Epithelial cell of proximal tubule (primary cell): ENCODE measurements around the gene LRP10. TPM values are rescaled to one million over a fixed set of nuclear protein-coding genes. Genes with fewer than 3 reads are reported as not detected.
A peak's percentile ranks its signal among the peaks of the same experiment; 100 is the strongest.
"Not testable (repeated sequence)": the region's sequence is repeated elsewhere in the genome, so short reads cannot be mapped to it uniquely, and the experiment has no call there.

Experiments used
- DNase-seq: peaks from one replicate; pipeline ENCODE4 v3.0.0-alpha.2; 2011; ENCODE audit warnings: low read depth
- H3K4me3 ChIP-seq: 2 replicates; pipeline ENCODE4 v1.5.1; 2011; ENCODE audit warnings: low read depth, mild to moderate bottlenecking, low read length
- total RNA-seq: library from RNA; depleted of rRNA; stranded (reverse); fragments of >200 nt; gene quantifications from 2 replicates; pipeline ENCODE4 v1.2.3, GENCODE V29; 2015
- TF ChIP-seq, protein P1 (sequence below): conservative IDR thresholded peaks from 2 replicates; pipeline ENCODE4 v1.5.1; 2012; ENCODE audit warnings: low read depth, mild to moderate bottlenecking, low read length

Gene LRP10
- total RNA-seq, result 82.5 and 102 TPM in 2 replicates

DNA sequence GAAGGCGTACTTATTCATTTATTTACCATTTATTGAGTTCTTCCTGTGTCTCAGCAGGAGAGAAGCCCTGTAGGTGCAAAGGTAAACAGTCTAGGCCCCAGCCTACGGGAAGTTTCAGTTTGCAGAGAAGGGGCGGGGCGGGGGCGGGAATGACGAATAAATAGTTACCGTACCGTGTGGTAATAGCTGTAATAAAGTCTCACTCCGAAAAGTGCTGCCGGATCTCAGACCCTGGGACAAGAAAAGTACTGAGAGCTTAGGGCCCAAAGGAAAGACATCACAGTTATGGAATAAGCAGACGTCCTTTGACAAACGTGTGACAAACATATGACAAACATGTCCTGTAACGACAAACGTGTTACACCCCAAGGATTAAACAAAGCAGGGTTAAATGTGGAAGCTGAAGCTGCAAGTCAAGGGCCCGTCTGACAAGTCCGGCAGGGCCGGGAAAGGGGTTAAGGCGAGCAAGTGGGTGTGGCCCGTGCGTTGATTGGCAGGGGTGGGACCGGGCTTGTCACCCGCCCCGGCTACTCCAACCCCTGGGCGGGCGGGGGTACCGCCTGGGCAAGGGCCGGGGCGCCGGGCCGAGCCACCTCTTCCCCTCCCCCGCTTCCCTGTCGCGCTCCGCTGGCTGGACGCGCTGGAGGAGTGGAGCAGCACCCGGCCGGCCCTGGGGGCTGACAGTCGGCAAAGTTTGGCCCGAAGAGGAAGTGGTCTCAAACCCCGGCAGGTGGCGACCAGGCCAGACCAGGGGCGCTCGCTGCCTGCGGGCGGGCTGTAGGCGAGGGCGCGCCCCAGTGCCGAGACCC lies at the start of gene LRP10:
LRP10 (plus strand) TSS at position 517 of the 809 bp plus-strand sequence. CDS start 564 bp downstream, outside the sequence.
- DNase-seq, result no peak

GRCh38 chr14:22822016-22822570 lies 49.4 kb upstream of the LRP10 start:
- DNase-seq, result no peak
- TF ChIP-seq, protein P1, sequence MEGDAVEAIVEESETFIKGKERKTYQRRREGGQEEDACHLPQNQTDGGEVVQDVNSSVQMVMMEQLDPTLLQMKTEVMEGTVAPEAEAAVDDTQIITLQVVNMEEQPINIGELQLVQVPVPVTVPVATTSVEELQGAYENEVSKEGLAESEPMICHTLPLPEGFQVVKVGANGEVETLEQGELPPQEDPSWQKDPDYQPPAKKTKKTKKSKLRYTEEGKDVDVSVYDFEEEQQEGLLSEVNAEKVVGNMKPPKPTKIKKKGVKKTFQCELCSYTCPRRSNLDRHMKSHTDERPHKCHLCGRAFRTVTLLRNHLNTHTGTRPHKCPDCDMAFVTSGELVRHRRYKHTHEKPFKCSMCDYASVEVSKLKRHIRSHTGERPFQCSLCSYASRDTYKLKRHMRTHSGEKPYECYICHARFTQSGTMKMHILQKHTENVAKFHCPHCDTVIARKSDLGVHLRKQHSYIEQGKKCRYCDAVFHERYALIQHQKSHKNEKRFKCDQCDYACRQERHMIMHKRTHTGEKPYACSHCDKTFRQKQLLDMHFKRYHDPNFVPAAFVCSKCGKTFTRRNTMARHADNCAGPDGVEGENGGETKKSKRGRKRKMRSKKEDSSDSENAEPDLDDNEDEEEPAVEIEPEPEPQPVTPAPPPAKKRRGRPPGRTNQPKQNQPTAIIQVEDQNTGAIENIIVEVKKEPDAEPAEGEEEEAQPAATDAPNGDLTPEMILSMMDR, result no peak
- peak overlapping the region; percentile 33 for H3K4me3 ChIP-seq

More for the DNA sequence above, at the start of gene LRP10:
- TF ChIP-seq, protein P1, result no peak
- peak within 1 kb of the TSS; percentile 97 for H3K4me3 ChIP-seq

- H3K4me3 ChIP-seq, result peak overlapping the region; percentile 33
- TF ChIP-seq, protein P1, result peak; percentile 83
- DNase-seq, result no peak
Observed at GRCh38 chr14:22822571-22823098, 48.9 kb upstream of the LRP10 start.

- peak overlapping the region; percentile 31 for H3K4me3 ChIP-seq
- TF ChIP-seq, protein P1, result no peak
- peak; percentile 77 for DNase-seq
Observed at GRCh38 chr14:22824711-22825359, 46.7 kb upstream of the LRP10 start.

GRCh38 chr14:22829076-22829660 lies 42.4 kb upstream of the LRP10 start:
- not testable (repeated sequence) for DNase-seq

DNA sequence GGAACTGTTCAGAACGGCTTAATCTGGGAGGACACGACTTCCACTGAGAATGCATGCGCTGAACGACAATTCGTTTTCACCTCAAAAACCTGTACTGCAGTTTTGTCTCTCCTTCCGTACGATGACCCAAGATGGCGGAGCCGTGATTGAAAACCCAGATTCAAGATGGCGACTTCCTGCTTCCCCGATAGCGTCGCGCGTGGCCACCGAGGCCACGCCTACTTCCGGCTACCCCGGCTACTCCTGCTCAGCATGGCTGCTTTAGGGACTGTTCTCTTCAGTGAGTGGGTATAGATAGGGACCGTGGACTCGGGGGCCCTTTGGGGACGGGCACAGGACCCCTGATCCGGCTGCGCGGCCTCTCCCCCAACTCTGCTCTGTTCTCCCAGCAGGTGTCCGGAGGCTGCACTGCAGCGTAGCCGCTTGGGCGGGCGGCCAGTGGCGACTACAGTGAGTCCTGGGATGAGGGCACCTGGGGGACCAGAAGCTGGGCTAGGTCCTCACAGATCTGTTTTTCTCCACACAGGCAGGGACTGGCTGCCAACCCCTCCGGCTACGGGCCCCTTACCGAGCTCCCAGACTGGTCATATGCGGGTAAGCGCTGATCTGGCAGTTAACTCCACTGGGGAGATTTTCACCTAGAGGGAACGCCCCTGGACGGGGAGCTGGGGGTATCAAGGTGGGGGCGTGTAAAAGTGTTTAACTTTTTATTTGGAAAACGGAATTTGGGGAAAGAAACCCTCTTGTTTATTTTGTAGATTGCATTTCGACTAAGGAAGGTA lies 41.7 kb upstream of the LRP10 start, which contains the start of gene MRPL52:
MRPL52 (plus strand) TSS at position 227 of the 782 bp plus-strand sequence; CDS start at position 253, 26 bp downstream.
- TF ChIP-seq, protein P1, result no peak
- no peak for DNase-seq
- H3K4me3 ChIP-seq, result peak within 1 kb of the TSS; percentile 84

More at GRCh38 chr14:22829076-22829660, 42.4 kb upstream of the LRP10 start:
- H3K4me3 ChIP-seq, result peak overlapping the region; percentile 84
